MM.1S (cell line): ENCODE measurements around the gene TSHZ2.

Experiments
- DNase-seq: peaks from one replicate; pipeline ENCODE4 v3.0.0-alpha.2; 2015
- H2AFZ ChIP-seq: fragments of 300-600 bp; sonication (generic); 2 replicates; pipeline ENCODE4 v1.6.0; 2016; ENCODE audit warnings: antibody characterized with exemption, low read length
- H3F3A ChIP-seq: fragments of 300-600 bp; sonication (generic); 2 replicates; pipeline ENCODE4 v1.6.1; 2016; ENCODE audit warnings: mild to moderate bottlenecking, antibody characterized with exemption, low read length, moderate library complexity, mixed read lengths; ENCODE audit not compliant: insufficient read depth
- H3K27ac ChIP-seq: fragments of 300-600 bp; sonication (generic); 2 replicates; pipeline ENCODE4 v1.5.1; 2016; ENCODE audit warnings: mild to moderate bottlenecking, low read length
- H3K27me3 ChIP-seq: fragments of 300-600 bp; sonication (generic); replicated peaks from 2 replicates; pipeline ENCODE4 v1.6.0; 2016; ENCODE audit warnings: low read length; ENCODE audit not compliant: insufficient read depth
- H3K36me3 ChIP-seq: fragments of 300-600 bp; sonication (generic); replicated peaks from 2 replicates; pipeline ENCODE4 v1.6.1; 2016; ENCODE audit warnings: mild to moderate bottlenecking, low read length, mixed read lengths; ENCODE audit not compliant: insufficient read depth
- H3K4me1 ChIP-seq: fragments of 300-600 bp; sonication (generic); 2 replicates; pipeline ENCODE4 v1.6.1; 2016; ENCODE audit warnings: low read length, mixed read lengths
- H3K4me2 ChIP-seq: fragments of 300-600 bp; sonication (generic); 2 replicates; pipeline ENCODE4 v1.6.0; 2016; ENCODE audit warnings: low read depth, low read length
- H3K4me3 ChIP-seq: fragments of 300-600 bp; sonication (generic); 2 replicates; pipeline ENCODE4 v1.5.1; 2016; ENCODE audit warnings: low read length, mixed read lengths
- H3K79me2 ChIP-seq: fragments of 300-600 bp; sonication (generic); 2 replicates; pipeline ENCODE4 v1.6.1; 2016; ENCODE audit warnings: mixed run types, low read length, mixed read lengths
- H3K9ac ChIP-seq: fragments of 300-600 bp; sonication (generic); 2 replicates; pipeline ENCODE4 v1.6.1; 2016; ENCODE audit warnings: low read length, mixed read lengths
- H3K9me2 ChIP-seq: fragments of 300-600 bp; sonication (generic); replicated peaks from 2 replicates; pipeline ENCODE4 v1.6.1; 2016; ENCODE audit warnings: mild to moderate bottlenecking, low read length, mixed read lengths; ENCODE audit not compliant: insufficient read depth
- H3K9me3 ChIP-seq: fragments of 300-600 bp; sonication (generic); replicated peaks from 2 replicates; pipeline ENCODE4 v1.6.1; 2016; ENCODE audit warnings: mild to moderate bottlenecking, low read length, mixed read lengths; ENCODE audit not compliant: insufficient read depth
- H4K20me1 ChIP-seq: fragments of 300-600 bp; sonication (generic); 2 replicates; pipeline ENCODE4 v1.6.1; 2016; ENCODE audit warnings: mild to moderate bottlenecking, low read length, moderate library complexity, mixed read lengths; ENCODE audit not compliant: insufficient read depth
- EZH2 ChIP-seq: fragments of 300-600 bp; sonication (generic); optimal IDR thresholded peaks from 2 replicates; pipeline ENCODE3; 2017; ENCODE audit warnings: low read depth, mild to moderate bottlenecking, antibody characterized with exemption, low read length, mixed read lengths
- EZH2phosphoT487 ChIP-seq: fragments of 300-600 bp; sonication (generic); IDR thresholded peaks from 2 replicates; pipeline ENCODE4 v1.6.1; 2018; ENCODE audit warnings: antibody characterized with exemption, low read length
- TF ChIP-seq, protein P1 (sequence below): fragments of 300-600 bp; sonication (generic); IDR thresholded peaks from 2 replicates; pipeline ENCODE4 v1.5.1; 2016; ENCODE audit warnings: antibody characterized with exemption, low read length, mixed read lengths

Gene TSHZ2

DNA sequence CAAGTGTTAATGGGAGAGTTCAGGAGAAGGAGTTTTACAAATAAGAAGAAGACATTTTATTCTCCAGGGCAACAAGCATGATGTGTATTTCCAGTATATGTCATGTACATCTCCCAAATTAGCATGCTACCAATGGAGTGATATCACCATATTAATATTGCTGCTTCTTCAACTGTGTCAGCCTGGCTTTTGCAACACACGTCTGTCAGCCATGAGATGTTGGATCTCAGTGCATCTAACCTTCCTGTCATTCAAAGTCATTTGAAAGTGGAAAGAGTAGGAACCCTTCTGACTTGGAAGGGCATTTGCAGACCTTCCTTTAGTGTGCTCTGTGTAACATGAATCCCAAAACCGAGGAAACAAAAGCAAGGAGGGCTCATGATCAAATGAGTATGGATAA is 337.4 kb downstream of the TSHZ2 start:
- Histone ChIP-seq H3K79me2 (no peaks in the 10 kb centered on the region), H3K36me3 (no peaks in the 10 kb centered on the region), H3K4me3 (no peak overlapping the region), H3K4me2 (no peak overlapping the region), H3K9ac (no peak overlapping the region), H3K27ac (no peak overlapping the region), H3K4me1 (no peaks in the 10 kb centered on the region), H3F3A (no peaks in the 10 kb centered on the region), H4K20me1 (no peaks in the 10 kb centered on the region), H3K9me3 (no peaks in the 10 kb centered on the region), H3K9me2 (no peaks in the 10 kb centered on the region), H2AFZ (no peak overlapping the region), H3K27me3 (no peaks in the 10 kb centered on the region)
- TF ChIP-seq EZH2 (no peak), EZH2phosphoT487 (no peak)
- TF ChIP-seq, protein P1, sequence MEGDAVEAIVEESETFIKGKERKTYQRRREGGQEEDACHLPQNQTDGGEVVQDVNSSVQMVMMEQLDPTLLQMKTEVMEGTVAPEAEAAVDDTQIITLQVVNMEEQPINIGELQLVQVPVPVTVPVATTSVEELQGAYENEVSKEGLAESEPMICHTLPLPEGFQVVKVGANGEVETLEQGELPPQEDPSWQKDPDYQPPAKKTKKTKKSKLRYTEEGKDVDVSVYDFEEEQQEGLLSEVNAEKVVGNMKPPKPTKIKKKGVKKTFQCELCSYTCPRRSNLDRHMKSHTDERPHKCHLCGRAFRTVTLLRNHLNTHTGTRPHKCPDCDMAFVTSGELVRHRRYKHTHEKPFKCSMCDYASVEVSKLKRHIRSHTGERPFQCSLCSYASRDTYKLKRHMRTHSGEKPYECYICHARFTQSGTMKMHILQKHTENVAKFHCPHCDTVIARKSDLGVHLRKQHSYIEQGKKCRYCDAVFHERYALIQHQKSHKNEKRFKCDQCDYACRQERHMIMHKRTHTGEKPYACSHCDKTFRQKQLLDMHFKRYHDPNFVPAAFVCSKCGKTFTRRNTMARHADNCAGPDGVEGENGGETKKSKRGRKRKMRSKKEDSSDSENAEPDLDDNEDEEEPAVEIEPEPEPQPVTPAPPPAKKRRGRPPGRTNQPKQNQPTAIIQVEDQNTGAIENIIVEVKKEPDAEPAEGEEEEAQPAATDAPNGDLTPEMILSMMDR: no peak
- DNase-seq: no peak

DNA sequence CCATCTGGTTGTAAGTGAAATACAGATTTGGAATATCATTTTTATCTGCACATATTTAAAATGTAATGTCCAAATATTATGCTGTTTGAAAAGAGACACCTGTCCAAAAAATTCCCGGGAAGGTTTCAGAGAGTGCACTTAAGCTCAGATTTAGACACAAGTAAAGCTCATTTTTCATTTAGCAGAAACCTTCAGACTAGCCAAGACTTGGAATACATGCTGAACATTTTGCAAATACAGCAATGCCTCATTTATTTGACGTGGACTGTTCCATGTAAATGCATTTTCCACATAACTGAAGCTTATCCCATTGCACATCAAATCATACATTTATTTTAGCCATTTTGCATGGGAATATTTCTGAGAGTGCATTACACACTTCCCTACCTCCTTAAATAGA is 340.8 kb downstream of the TSHZ2 start:
- Histone ChIP-seq H3K27ac (no peak overlapping the region), H3K9ac (no peak overlapping the region), H3K9me3 (no peaks in the 10 kb centered on the region), H3K4me1 (no peaks in the 10 kb centered on the region), H3K4me2 (no peak overlapping the region), H3K9me2 (no peaks in the 10 kb centered on the region), H3K27me3 (no peaks in the 10 kb centered on the region), H3K4me3 (no peak overlapping the region), H2AFZ (no peak overlapping the region), H3K79me2 (no peaks in the 10 kb centered on the region), H4K20me1 (no peaks in the 10 kb centered on the region), H3K36me3 (no peaks in the 10 kb centered on the region), H3F3A (no peaks in the 10 kb centered on the region)
- TF ChIP-seq, protein P1: no peak
- TF ChIP-seq EZH2 (no peak), EZH2phosphoT487 (no peak)
- DNase-seq: no peak

DNA sequence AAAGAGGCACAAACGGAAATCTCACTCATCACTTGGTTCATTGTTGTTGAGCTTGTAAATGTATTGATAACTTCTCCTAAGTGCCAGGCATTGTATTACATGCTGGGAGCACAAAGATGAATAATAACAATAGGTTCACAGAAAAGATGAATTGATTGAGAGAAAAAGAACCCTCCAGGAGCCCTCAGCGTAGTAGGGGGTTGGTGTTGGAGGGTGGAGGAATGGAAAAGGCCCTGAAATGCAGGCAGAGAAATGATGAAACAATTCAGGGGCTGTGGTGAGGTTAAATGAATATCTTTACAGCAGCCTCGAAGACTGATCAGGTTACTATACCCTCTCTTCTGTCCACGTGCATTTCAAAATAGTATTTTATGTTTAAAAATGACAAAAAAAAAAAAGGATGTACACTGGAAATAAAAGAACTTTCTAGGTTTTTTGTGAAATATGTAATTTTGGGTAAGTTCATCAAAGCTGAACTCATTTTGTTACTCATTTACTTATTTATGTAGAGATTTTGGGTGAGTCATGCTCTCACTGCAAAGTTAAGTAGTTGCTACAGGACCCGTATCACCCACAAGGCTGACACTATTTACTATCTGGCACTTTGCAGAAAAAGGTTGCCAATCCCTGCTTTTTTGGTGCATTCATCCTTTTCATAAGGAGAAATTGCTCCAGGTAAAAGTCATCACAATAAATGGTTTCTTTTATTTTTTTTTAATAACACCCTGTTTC is 344.2 kb downstream of the TSHZ2 start:
- TF ChIP-seq EZH2phosphoT487 (no peak), EZH2 (no peak)
- TF ChIP-seq, protein P1: no peak
- H3K4me2 ChIP-seq: no peak overlapping the region
- H3K4me1 ChIP-seq: no peaks in the 10 kb centered on the region
- no peaks in the 10 kb centered on the region for H3K27me3 ChIP-seq
- H3K4me3 ChIP-seq: no peak overlapping the region
- H3F3A ChIP-seq: no peaks in the 10 kb centered on the region
- H3K9me3 ChIP-seq: no peaks in the 10 kb centered on the region
- H2AFZ ChIP-seq: no peak overlapping the region
- no peak overlapping the region for H3K27ac ChIP-seq
- no peak for DNase-seq
- H3K9ac ChIP-seq: no peak overlapping the region
- H3K9me2 ChIP-seq: no peaks in the 10 kb centered on the region
- no peaks in the 10 kb centered on the region for H3K79me2 ChIP-seq
- no peaks in the 10 kb centered on the region for H3K36me3 ChIP-seq
- no peaks in the 10 kb centered on the region for H4K20me1 ChIP-seq
